ENCODE measurements around the gene CAMTA1. TPM values are rescaled to one million over a fixed set of nuclear protein-coding genes. Genes with fewer than 3 reads are reported as not detected.
A peak's percentile ranks its signal among the peaks of the same experiment; 100 is the strongest.
"Not testable (repeated sequence)": the region's sequence is repeated elsewhere in the genome, so short reads cannot be mapped to it uniquely, and the experiment has no call there.

CAMTA1 gene
- total and polyA plus RNA-seq, 8 donors = 42.8 to 213 (median 118) TPM

DNA sequence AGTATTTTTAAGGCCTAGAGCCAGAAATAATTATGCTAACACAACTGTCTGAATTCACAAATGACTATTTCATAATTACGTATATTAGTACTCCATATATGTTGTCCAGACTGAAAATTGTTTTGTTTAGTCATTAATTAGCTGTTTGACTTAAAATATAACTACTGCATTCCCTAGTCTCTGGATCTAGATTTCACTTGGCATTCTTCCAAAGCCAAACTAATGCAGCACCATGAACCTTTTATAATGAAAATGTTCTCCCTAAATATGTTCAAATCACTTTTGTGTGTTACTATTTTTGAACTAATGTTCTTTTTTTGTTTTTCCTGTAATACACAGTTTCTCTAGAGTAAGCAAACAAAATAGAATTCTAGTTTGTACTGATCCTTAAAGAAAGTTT is 46.1 kb downstream of the CAMTA1 start:
- Histone ChIP-seq H3K36me3 (peaks cover 0 to 4% (median under 1%) of the 10 kb centered on the region in 4 donors), H3K4me1 (peaks cover 10 to 52% (median 26%) of the 10 kb centered on the region in 4 donors), H3K9me3 (no peaks in the 10 kb centered on the region), H3K4me3 (no peak overlapping the region), H3K27ac (no peak overlapping the region), H3K27me3 (no peaks in the 10 kb centered on the region)
- intact Hi-C loops (cut with DNase I; ENCODE audit: low total_unique reads) = no loop called here
- DNase-seq = peak in 1 of 2 donors; percentile 27
- TF ChIP-seq CTCF (IDR thresholded peaks at IDR 0.05) = no peak
- TF ChIP-seq POLR2AphosphoS5 (IDR thresholded peaks at IDR 0.05) = no peak
- no peak for TF ChIP-seq EP300 (IDR thresholded peaks at IDR 0.05)
- 50 to 76% (median 53%) methylated on average over 1 of the region's 1 CpG for WGBS, 5 donors

- H3K27me3 ChIP-seq; intact Hi-C loops (cut with DNase I; ENCODE audit: low total_unique reads); H3K36me3 ChIP-seq; H3K9me3 ChIP-seq; DNase-seq; H3K4me3 ChIP-seq: not testable (repeated sequence)
- Histone ChIP-seq H3K4me1 (peaks cover 10 to 46% (median 23%) of the 10 kb centered on the region in 4 donors), H3K27ac (peak overlapping the region in 1 of 5 donors; percentile 22)
- 80 to 87% (median 85%) methylated on average over 2 of the region's 2 CpGs for WGBS, 5 donors
Measured at GRCh38 chr1:6832006-6832405, 46.8 kb downstream of the CAMTA1 start.

- H3K27me3 ChIP-seq = no peaks in the 10 kb centered on the region
- no peaks in the 10 kb centered on the region for H3K9me3 ChIP-seq
- peak overlapping the region in 2 of 5 donors; percentile 22 to 54 for H3K27ac ChIP-seq
- no peak overlapping the region for H3K4me3 ChIP-seq
- WGBS, 5 donors = 36 to 51% (median 49%) methylated on average over 4 of the region's 4 CpGs
- DNase-seq = no peak
- intact Hi-C loops (cut with DNase I; ENCODE audit: low total_unique reads) = no loop called here
- TF ChIP-seq CTCF (IDR thresholded peaks at IDR 0.05) (no peak), POLR2AphosphoS5 (IDR thresholded peaks at IDR 0.05) (no peak), EP300 (IDR thresholded peaks at IDR 0.05) (no peak), POLR2A (IDR thresholded peaks at IDR 0.05) (no peak)
- H3K36me3 ChIP-seq = peaks cover 0 to 6% (median 2%) of the 10 kb centered on the region in 4 donors
- H3K4me1 ChIP-seq = peaks cover 10 to 39% (median 22%) of the 10 kb centered on the region in 4 donors
Measured at GRCh38 chr1:6832531-6833188, 47.4 kb downstream of the CAMTA1 start.

DNA sequence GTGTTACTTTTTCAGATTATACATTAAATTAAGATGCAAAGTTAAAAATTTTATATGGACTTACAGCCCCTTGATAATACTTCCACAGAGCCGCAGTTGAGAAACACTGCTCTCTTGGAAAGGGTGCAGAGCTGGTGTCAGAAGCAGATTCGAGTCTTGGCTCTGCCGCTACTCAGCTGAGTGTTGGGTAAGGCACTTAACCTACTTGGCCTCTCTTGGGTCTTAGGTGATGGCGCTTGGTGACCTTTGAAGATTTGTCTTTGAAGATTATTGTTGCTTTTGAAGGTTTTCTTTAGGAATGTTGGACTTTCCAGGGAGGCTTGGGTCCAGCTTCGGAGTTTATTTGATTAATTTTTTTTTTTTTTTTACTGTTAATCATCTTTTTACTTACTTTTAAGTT is 48.5 kb downstream of the CAMTA1 start:
- WGBS, 5 donors = 82 to 95% (median 91%) methylated on average over 5 of the region's 5 CpGs
- intact Hi-C loops (cut with DNase I; ENCODE audit: low total_unique reads) = no loop called here
- Histone ChIP-seq H3K27ac (no peak overlapping the region), H3K36me3 (peaks cover 0 to 9% (median 3%) of the 10 kb centered on the region in 4 donors), H3K4me3 (no peak overlapping the region), H3K9me3 (no peaks in the 10 kb centered on the region), H3K27me3 (no peaks in the 10 kb centered on the region), H3K4me1 (peaks cover 10 to 33% (median 21%) of the 10 kb centered on the region in 4 donors)
- no peak for DNase-seq
- TF ChIP-seq EP300 (IDR thresholded peaks at IDR 0.05) = no peak
- no peak for TF ChIP-seq POLR2AphosphoS5 (IDR thresholded peaks at IDR 0.05)
- no peak for TF ChIP-seq CTCF (IDR thresholded peaks at IDR 0.05)
- TF ChIP-seq POLR2A (IDR thresholded peaks at IDR 0.05) = no peak

- DNase-seq = no peak
- Histone ChIP-seq H3K4me3 (no peak overlapping the region), H3K27me3 (no peaks in the 10 kb centered on the region), H3K9me3 (no peaks in the 10 kb centered on the region), H3K4me1 (peaks cover 10 to 27% (median 20%) of the 10 kb centered on the region in 4 donors), H3K27ac (no peak overlapping the region), H3K36me3 (peaks cover 0 to 12% (median 3%) of the 10 kb centered on the region in 4 donors)
- intact Hi-C loops (cut with DNase I; ENCODE audit: low total_unique reads) = no loop called here
- TF ChIP-seq CTCF (IDR thresholded peaks at IDR 0.05) (no peak), EP300 (IDR thresholded peaks at IDR 0.05) (no peak), POLR2A (IDR thresholded peaks at IDR 0.05) (no peak), POLR2AphosphoS5 (IDR thresholded peaks at IDR 0.05) (no peak)
- 88 to 98% (median 96%) methylated on average over 13 of the region's 13 CpGs for WGBS, 5 donors
Measured at GRCh38 chr1:6834366-6834765, 49.1 kb downstream of the CAMTA1 start.

Measured in stomach (tissue), 9 donors.